BE2C (cell line): ENCODE results near the gene SUPT4H1.

Experiments used
- DNase-seq: peaks from one replicate; pipeline ENCODE4 v3.0.0-alpha.2; 2020
- H3K27me3 ChIP-seq: fragments of 250-450 bp; sonication (Bioruptor Pico); 2 replicates; pipeline ENCODE4 v1.5.1; 2020; ENCODE audit warnings: mild to moderate bottlenecking
- H3K36me3 ChIP-seq: fragments of 250-450 bp; sonication (Bioruptor Pico); 2 replicates; pipeline ENCODE4 v1.5.1; 2020; ENCODE audit warnings: mild to moderate bottlenecking
- H3K4me1 ChIP-seq: fragments of 250-450 bp; sonication (Bioruptor Pico); 2 replicates; pipeline ENCODE4 v1.5.1; 2020
- H3K4me3 ChIP-seq: 2 replicates; pipeline ENCODE4 v1.5.1; 2011; ENCODE audit warnings: low read depth, low read length
- H3K9me3 ChIP-seq: fragments of 250-450 bp; sonication (Bioruptor Pico); 2 replicates; pipeline ENCODE4 v1.5.1; 2020
- TF ChIP-seq, protein P1 (sequence below): IDR thresholded peaks from 2 replicates; pipeline ENCODE4 v1.5.1; 2012; ENCODE audit warnings: mild to moderate bottlenecking, low read depth, low read length

The SUPT4H1 gene

DNA sequence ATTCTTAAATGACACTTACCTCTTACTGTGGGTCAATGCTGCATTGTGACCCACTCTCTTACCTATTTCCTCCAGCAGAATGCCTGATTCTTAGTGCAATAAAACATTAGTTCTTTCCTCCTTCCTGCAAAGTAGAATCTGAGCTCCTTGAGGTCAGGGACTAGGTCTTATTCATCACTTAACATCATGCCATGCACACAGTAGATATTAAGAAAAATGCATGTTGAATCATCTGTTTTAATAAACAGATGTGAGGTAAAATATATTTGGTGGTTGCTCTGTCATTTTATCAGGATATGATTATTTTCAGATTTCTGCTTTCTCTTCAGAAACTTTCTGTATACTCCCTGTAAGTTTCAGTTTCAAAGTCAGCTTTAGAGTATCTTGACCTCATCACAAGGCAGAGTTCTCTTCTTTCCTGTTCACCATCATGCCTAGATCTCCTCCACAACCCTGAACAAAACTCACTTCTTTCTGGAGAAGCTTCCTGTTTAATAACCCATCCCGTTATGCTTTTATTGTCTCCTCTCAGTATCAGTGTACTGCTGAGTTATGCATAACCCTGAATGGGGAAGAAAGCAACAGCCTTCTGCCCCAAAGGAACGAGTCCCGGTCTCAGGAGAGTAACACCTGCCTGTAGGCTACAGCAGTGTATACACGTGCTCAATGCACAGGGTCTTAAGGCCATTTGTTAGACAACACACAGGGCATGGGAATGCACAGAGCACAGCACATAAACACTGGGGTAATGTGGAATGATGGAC lies 30.3 kb upstream of the SUPT4H1 start:
- TF ChIP-seq, protein P1, sequence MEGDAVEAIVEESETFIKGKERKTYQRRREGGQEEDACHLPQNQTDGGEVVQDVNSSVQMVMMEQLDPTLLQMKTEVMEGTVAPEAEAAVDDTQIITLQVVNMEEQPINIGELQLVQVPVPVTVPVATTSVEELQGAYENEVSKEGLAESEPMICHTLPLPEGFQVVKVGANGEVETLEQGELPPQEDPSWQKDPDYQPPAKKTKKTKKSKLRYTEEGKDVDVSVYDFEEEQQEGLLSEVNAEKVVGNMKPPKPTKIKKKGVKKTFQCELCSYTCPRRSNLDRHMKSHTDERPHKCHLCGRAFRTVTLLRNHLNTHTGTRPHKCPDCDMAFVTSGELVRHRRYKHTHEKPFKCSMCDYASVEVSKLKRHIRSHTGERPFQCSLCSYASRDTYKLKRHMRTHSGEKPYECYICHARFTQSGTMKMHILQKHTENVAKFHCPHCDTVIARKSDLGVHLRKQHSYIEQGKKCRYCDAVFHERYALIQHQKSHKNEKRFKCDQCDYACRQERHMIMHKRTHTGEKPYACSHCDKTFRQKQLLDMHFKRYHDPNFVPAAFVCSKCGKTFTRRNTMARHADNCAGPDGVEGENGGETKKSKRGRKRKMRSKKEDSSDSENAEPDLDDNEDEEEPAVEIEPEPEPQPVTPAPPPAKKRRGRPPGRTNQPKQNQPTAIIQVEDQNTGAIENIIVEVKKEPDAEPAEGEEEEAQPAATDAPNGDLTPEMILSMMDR = no peak
- Histone ChIP-seq H3K9me3 (no peaks in the 10 kb centered on the region), H3K27me3 (peaks cover 72% of the 10 kb centered on the region), H3K4me1 (no peaks in the 10 kb centered on the region), H3K36me3 (no peaks in the 10 kb centered on the region), H3K4me3 (no peak overlapping the region)
- DNase-seq = no peak

DNA sequence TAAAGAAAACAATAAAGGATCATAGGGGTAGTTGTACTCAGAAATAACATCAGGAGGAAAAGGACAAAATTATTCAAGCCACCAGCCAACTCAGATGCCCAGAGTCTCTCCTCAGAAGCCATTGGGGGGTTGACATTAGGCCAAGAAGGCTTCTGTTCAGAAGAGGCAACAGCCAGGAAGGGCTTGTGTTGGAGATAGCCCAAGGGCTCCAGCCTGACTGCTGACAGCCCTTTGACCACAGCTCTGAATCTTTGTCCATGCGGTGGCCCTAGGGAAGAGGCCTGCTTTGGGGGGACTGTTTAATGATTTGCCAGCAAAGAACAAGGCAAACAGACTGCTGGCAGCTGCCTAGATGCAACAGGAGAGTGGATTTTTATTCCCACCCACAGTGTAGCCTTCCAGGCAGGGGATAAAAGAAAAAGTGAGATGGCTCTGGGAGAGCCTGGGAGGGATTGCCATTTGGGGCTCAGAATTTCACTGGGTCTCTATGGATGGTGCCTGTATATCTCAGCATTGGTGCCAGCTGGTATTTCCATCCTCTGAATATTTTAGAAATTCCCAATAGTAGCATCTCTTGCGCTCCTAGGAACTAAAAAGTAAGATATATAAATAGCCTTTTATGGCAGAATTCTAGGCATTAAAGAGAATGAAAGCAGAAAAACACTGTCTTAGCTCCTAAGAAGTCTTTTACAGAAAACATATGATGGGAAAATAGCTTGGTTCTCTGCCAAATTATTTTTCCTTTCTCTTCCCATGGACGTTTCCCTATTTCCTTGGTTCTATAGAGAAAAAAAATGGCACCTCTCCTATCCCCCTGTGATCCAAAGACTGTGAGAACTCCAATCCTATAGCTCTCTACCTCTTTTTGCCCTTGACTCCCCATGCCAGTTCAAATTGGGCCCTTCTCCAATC lies 29.4 kb upstream of the SUPT4H1 start:
- H3K4me3 ChIP-seq = no peak overlapping the region
- H3K36me3 ChIP-seq = no peaks in the 10 kb centered on the region
- TF ChIP-seq, protein P1 = no peak
- no peaks in the 10 kb centered on the region for H3K9me3 ChIP-seq
- H3K4me1 ChIP-seq = no peaks in the 10 kb centered on the region
- H3K27me3 ChIP-seq = peaks cover 79% of the 10 kb centered on the region
- DNase-seq = no peak

DNA sequence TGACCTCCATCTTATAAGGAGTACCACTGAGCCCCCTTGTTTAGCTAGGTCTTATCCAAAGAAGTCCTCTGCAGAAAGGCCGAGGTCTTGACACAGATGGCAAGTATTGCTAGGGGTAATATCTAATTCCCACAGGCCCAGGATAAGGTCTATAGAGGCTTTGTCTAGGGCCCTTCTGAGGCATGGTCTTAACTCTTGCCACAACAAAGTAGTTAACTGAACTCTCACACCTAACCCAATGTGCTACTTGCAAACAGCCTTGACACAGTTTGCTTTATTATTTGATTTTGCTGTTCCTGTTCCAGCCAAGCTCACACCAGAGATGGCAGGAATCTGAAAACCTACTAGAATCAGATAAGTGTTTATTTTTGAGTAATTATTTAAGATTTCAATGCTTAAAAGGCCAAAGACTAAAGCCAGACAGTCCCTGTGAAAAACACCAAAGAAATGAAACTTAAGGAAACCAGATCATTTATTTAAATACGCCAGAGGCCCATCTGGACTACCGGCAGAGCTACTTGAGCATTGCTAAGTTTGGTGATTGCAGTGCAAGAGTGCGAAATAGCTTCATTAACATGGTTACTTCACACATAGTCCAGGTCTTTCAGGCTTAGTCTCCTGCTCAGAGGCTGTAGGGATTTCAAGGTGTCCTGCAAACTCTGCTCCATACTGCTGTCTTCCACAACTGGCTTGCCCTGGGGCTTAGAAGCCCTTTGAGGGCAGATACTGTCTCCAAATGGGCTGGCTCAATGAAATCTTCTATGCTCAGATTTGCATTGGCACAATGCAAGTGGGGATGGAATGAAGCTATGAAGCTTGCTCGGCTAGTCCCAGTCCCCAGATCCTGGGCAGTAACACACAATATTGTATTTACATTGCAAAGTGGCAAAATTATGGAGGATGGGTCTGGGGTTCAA lies 28.5 kb upstream of the SUPT4H1 start:
- H3K4me3 ChIP-seq = no peak overlapping the region
- no peak for DNase-seq
- TF ChIP-seq, protein P1 = no peak
- H3K4me1 ChIP-seq = no peaks in the 10 kb centered on the region
- no peaks in the 10 kb centered on the region for H3K9me3 ChIP-seq
- no peaks in the 10 kb centered on the region for H3K36me3 ChIP-seq
- H3K27me3 ChIP-seq = peaks cover 77% of the 10 kb centered on the region

DNA sequence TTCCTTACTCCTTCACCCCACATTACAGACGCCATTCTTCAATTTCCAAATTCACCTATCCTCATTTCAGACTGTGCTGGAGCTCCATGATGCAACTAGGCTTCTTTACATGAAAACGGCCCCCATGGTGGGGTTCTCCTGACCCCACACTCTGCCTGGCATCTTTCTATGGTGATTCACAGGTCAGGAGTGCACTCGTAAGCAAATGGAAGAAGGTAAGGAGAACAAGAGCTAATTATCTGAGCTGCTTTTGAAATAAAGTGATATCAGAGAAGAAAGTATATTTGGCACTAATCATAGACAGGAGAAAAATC lies 27.5 kb upstream of the SUPT4H1 start:
- TF ChIP-seq, protein P1 = no peak
- DNase-seq = no peak
- Histone ChIP-seq H3K27me3 (peaks cover 77% of the 10 kb centered on the region), H3K9me3 (no peaks in the 10 kb centered on the region), H3K36me3 (no peaks in the 10 kb centered on the region), H3K4me3 (no peak overlapping the region), H3K4me1 (no peaks in the 10 kb centered on the region)

DNA sequence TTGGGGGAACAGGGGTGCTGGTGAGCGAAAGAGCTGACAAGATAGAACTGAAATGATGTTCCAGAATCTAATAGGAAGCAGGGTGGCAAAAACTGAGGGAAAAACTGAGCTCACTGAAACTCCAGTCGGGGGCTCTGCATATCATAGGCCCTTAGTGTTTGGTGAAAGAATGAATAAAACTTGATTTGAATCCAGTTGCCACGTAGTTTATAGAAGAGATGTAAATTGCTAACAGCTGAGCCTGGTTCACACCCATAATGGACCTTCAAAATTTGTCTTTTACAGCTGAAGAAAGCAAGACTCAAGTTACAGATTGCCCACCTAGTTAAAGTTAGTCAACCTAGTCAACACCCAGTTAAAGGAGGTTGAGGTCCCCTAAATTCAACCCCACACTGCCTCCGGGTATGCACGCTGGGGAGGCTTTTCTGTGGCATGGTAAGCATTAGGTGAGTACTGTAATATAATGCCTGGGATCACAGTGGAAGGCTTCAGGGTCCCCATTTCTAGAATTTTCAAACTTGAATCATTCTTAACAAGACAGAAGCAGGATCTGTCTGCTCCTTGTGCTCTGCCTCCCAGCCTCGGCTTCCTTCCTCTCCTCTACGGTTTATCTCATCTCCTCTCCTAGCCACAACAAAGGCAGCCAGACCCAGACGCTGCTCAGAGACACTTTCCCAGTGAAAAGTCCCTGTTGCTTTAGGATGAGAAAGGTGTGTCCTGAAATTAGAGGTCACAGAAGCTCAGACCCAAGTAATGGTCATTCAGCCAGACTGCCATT lies 26.9 kb upstream of the SUPT4H1 start:
- H3K4me3 ChIP-seq = no peak overlapping the region

More for the DNA sequence above, 26.9 kb upstream of the SUPT4H1 start:
- H3K27me3 ChIP-seq = peaks cover 73% of the 10 kb centered on the region
- H3K36me3 ChIP-seq = no peaks in the 10 kb centered on the region
- H3K4me1 ChIP-seq = no peaks in the 10 kb centered on the region
- no peaks in the 10 kb centered on the region for H3K9me3 ChIP-seq
- DNase-seq = no peak
- TF ChIP-seq, protein P1 = no peak
